Measurements from ENCODE around the gene C14orf132. TPM values are rescaled to one million over a fixed set of nuclear protein-coding genes. Genes with fewer than 3 reads are reported as not detected.
"Not testable (repeated sequence)": the region's sequence is repeated elsewhere in the genome, so short reads cannot be mapped to it uniquely, and the experiment has no call there.

Gene C14orf132
- polyA plus RNA-seq, 1 donor: 16.4 TPM

- DNase-seq: no peak
These were observed 21.2 kb downstream of the C14orf132 start for GRCh38 chr14:96060186-96060933.

GRCh38 chr14:96062010-96062409 is 22.8 kb downstream of the C14orf132 start:
- DNase-seq: no peak

DNA sequence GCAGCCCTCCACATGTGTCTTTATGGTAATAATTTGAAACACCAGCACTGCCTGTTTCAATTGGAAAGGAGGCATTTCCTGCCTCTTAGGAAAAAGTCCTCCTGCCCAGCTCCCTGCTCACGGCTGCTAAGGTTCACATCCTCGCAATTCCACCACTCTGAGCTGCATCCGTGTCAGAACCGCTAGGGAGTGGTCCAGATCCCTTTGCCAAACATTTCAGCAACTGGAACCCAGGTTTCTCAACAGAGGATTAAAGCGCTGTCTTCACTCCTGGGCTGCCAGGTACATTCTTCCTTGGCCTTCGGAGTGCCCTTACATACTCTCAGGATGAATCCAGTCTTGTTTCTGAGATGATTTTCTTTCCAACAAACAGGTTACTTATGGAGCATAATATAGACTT is 23.3 kb downstream of the C14orf132 start:
- DNase-seq: no peak

GRCh38 chr14:96064866-96065265 is 25.7 kb downstream of the C14orf132 start:
- DNase-seq: no peak

DNA sequence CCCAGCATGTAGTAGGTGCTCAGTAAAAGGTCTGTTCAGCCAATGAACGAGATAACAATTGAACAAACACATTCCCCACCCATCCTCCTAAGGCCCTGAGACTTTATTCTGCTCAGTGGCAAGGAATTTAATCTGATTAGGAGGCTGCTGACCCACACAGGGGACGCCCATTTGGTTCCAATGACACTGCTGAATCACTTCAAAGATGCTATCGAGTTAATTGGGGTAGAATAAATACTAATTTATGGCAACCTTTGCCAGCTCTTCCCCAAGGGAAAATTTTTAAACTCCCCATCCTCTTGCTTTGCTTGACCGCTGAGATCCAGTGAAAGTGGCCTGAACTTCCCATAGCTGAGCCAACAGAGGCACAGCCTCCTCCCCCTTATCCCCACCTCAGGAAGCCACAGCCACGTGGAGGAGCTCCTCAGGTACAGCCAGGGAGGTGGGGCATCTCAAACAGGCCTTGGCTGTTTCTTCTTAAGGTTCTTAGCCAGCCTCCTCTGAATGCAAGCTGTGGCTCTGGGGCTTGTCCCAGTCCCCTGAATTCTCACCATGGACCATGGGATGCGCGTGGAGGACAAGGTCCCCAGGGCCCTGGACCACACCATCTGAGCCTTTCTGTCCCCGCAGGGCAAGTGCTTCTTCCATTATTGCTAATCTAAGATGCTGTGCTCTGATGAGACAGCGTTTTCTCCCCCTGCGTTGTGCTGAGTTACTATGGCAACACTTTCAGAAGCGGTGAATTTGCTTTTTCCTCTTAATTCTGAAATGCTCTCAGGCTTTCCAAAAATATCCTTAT is 26.7 kb downstream of the C14orf132 start:
- no peak for DNase-seq

GRCh38 chr14:96066976-96067375 is 27.8 kb downstream of the C14orf132 start:
- no peak for DNase-seq

- DNase-seq: no peak
These were observed 29.1 kb downstream of the C14orf132 start for GRCh38 chr14:96067985-96068930.

DNA sequence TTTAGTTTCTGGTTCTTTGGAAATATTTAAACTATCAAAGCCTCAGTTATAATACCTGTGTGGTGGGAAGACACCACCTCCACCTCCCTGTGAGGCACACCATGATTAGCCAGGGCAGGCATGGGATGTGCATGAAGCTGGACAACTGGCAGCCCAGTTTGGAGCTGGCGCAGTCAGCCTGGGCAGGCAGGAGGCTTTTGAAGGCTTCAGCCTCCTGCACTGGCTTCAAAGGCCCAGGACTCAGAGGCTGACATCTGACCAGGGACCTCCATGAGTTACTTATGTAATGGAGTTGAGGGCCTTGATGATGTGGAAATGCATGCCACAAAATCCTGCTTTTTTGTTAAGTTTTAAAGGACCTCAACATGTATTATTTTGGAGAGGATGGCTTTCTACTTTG is 30.3 kb downstream of the C14orf132 start:
- DNase-seq: no peak

GRCh38 chr14:96071561-96071960 is 32.4 kb downstream of the C14orf132 start:
- DNase-seq: no peak

DNA sequence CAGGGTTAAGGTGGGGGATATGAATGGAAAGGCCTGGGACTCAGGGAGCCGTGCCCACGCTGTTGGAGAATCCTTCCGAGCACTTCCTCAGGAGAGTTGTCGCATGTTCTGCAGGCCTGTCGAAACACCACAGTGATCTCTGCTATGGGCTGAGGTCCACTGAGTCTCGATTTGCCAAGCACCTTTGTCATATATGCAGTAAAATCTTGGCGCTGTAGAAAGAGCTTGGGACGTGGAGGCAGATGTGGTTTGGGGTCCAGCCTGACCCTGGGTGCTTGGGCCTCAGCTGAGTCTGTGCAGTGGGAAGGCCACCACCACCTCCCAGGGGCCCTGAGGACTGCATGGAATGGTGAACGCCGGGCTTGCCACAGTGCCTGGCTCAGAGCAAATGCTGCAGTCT is 32.9 kb downstream of the C14orf132 start:
- no peak for DNase-seq

GRCh38 chr14:96072746-96073145 is 33.6 kb downstream of the C14orf132 start:
- DNase-seq: no peak

- not testable (repeated sequence) for DNase-seq
These were observed 34.3 kb downstream of the C14orf132 start for GRCh38 chr14:96073260-96074039.

- DNase-seq: no peak
These were observed 38.9 kb downstream of the C14orf132 start for GRCh38 chr14:96077983-96078624.

GRCh38 chr14:96078625-96079016 is 39.5 kb downstream of the C14orf132 start:
- DNase-seq: no peak

- no peak for DNase-seq
These were observed 39.9 kb downstream of the C14orf132 start for GRCh38 chr14:96079066-96079465.

GRCh38 chr14:96080571-96080970 is 41.4 kb downstream of the C14orf132 start:
- no peak for DNase-seq

- DNase-seq: no peak
These were observed 42.1 kb downstream of the C14orf132 start for GRCh38 chr14:96081224-96081623.

- DNase-seq: no peak
These were observed 42.7 kb downstream of the C14orf132 start for GRCh38 chr14:96081767-96082400.

DNA sequence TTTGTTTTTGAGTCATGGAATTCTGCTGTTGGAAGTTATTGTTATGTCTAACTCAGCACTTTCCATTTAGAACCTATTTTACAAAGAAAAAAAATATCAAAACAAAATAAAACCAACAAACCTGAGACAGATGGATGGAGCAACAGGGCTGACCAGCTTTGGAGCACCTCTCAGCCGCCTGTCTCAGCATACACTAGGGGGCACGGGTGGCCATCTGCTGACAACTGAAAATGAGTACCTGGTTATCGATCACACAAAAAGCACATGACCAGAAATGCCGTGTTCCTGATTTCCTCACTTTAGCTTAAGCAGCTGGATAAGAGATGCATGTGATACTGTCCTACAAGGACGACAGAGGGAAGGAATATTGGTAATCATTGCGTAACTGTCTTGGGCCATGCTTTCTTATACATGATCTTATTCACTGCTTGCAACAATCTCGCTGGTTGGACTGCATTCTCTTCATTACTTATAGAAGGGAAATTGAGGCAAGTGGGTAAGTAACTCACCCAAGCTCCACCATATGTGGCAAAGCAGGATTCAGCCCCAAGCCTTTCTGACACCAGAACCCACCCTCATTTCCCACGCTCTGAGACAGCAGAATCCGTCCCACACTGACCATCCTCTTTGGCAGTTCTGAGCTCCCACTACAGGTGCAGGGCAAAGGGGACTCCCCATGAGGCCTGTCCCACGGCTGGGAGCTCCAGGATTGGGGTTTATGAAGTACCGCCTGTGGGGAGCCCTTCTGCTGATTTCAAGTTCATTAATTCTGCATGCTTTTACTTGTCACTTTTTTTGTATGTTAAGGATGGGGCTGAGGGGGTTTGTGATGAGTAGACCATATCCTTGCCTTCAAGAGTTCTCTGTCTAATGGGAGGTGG is 43.5 kb downstream of the C14orf132 start:
- DNase-seq: no peak

Data from hindlimb muscle (tissue), 1 donor.